Activated naive CD4-positive, alpha-beta T cell treated with anti-CD3 and anti-CD28 coated beads, Interleukin-2, amount 50 U/mL, for 16 hours (primary cell): ENCODE data around the gene AVPI1.
A peak's percentile ranks its signal among the peaks of the same experiment; 100 is the strongest.

ENCODE experiments used
- DNase-seq: peaks from one replicate; pipeline ENCODE4 v3.0.0-alpha.2; 2020

The AVPI1 gene, protein sequence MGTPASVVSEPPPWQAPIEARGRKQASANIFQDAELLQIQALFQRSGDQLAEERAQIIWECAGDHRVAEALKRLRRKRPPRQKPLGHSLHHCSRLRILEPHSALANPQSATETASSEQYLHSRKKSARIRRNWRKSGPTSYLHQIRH

DNA sequence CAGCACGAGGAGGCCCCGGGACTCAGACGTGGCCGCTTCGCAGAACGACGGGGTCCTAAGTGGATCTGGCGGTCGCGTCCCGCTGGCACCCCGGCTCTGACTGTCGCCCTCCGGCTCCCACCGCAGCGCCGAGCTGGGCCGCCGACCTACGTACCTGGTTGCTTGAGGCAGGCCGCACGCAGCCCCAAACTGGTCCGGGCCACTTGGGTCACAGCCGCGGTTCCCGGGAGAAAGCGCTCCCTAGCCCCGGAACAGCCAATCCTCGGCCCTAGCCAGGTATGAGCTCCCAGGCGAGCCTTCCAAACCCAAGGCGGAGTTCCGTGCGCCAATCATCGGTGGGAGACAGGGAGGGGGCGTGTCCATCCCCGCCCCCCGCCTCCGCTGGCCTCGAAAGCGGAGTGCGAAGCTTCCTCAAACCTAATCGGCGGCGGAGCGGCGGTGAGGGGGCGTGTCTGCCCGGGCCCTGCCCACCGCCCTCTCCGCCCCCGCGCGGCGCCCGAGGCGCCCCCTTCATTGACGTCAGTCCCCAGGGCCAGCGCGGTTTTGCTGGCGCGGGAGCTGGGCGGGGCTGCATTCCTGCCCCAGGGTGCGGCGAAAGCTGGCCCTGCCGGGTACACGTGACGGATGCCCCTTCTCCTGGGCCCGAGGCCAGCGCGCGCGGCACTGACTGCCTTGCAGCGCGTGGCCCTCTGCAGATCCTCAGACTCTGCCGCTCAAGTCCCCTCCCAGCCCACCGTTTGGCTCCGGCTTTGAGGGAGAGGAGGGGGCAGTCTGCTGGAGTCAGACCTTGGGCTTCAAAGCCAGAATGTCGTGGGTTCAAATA lies at the start of gene AVPI1:
Gene AVPI1, minus strand, starts transcription at position 280 of the 823 bp plus-strand sequence. CDS start 7,336 bp downstream, outside the sequence.
- peak; percentile 95 for DNase-seq

GRCh38 chr10:97736403-97736901 lies 49.4 kb upstream of the AVPI1 start:
- no peak for DNase-seq

DNA sequence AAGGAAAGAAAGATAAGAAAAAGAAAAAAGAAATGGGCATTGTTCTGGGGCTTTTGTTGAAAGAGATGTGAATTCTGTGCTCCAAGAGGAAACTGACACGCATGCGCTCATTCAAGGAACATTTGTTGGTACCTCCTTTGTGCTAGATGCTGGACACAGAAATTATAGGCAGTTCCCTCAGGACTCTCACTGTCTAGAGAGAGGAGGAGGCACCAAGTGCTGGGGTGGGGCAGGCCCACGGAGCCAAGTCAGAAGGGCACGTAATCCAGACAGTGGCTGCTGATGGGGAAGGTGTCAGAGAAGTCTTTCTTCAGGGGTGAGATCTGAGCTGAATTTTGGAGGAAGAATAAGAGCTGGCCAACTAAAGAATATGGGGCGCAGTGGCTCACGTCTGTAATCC lies 47.0 kb upstream of the AVPI1 start:
- DNase-seq, result no peak

DNA sequence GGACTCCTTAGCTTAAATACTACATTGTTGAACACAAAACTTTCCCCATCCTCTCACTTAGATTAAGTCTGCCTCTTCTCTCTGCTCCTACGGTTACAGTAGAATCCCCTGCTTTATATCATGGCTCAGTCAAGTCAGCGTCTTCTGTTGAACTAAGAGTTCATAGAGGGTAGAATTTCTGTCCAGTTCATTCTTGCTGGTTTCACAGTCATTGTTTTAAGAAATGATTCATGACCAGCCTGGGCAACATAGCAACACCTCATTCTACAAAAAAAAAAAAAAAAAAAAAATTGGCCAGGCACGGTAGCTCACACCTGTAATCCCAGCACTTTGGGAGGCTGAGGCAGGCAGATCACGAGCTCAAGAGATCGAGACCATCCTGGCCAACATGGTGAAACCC lies 46.2 kb upstream of the AVPI1 start:
- DNase-seq, result no peak

DNA sequence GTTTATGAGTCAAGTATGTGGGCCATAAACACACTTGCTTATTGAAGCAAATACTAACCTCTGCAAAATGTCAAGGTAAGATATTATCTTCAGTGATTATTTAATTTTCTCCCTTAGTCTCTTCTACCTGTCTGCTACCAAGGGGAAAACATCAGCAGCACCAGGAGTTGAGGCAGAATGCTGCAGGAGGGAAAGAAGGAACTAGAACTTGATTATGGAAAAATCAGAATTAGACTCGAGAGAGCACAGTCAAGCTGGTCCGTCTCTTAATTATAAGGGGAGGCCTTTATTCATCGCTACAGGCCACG lies 45.0 kb upstream of the AVPI1 start:
- DNase-seq, result no peak

DNA sequence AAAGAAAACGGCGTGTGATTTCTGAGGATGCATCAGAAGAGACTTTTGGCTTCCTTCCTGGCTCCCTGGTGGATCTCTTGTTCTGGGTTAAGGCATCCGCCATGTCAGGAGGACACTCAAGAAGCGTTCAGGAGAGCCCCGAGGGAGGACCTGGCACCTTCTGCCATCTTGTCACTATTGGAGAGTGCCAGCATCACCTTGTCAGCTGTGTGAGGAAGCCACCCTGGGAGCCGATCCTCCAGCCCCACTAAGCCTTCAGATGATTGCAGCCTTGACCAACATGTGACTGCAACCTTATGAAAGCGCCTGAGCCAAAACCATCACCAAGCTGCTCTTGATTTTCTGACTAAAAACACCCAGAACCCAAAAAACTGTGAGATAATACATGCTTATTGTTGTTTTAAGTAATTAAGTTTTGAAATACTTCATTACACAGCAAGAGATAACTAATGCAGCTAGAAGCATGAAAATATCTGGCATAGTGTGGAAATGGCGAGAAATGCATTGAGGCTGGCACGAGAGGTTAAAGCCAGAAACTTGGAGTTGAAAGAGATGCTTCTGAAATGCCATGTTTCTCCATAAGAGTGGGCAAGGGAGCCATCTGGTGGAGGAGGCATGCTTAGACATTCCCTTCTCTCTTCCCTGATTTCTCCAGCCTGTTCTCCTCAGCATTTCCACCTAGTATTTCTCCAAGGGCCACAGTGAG lies 44.5 kb upstream of the AVPI1 start:
- DNase-seq, result peak; percentile 48

- no peak for DNase-seq
Measured at GRCh38 chr10:97729014-97729413, 42.0 kb upstream of the AVPI1 start.

DNA sequence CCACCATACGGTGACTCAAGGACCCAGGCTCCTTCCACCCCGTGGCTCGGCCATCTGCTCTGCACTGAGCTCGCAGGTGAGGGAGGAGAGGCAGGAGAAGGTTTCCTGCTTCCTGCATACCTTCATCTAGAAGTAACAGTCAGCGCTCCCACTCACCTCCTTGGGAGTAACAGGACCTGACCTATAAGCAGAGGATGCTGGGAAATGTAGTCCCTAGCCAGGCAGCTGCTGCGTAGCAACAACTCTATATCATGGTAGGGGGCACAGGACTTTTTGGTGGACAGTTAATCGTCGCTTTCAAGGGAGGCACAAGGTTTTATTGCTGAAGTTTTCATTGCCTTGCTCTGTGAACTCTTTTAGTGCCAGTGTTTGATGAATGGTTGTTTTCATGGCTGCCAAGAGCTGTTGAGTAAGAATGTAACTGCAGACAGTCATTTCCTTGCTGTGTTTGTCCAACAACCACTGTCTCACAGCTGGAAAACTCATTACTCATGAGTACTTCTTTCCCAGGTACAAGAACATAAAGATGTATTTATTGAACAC lies 39.7 kb upstream of the AVPI1 start:
- DNase-seq, result no peak

DNA sequence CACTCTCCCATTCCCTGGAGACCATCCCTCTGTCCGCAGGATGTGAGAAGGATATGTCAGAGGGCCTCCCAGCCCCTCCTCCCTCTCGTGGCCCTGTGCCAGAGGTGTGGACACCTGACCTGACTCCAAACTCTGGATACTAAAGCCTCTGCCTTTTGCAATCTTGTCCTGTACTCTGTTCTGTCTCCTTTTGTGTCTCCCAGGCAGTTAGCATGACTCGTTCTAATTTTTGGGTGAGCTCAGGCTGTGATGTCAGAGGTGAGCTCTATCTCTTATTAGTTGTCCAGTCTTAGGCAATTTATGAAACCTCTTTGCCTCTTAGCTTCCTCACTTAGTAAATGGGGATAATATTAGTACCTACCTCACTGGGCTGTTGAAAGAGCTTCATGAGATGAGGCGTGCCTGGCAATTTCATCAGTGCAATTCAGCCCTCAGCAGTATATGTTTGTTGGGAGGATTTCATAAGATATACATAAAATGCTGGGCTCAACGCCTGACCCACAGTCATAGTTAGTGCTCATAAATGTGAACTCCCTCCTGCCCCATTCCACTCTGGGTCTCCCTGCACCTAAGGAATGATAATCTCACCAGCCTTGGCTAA lies 37.4 kb upstream of the AVPI1 start:
- DNase-seq, result no peak

DNA sequence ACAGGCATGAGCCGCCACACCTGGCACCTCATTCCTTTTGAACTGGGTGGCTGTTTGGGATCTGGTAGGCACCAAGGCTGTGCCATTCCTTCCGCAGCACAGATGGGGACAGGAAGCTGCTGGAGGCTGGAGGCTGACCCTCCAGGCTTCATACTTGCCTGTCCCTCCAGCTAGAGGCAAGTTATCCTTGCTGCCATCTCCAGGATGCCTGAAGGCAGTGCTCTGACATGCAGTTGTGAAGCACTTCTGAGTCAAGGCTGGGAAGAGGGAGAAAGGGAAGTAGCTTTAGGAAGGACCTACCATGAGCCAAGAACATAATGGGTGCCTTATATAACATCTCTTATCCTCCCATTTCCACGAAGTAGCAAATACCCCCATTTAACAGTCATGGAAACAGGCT lies 36.0 kb upstream of the AVPI1 start:
- no peak for DNase-seq

- no peak for DNase-seq
Measured at GRCh38 chr10:97721871-97722780, 35.1 kb upstream of the AVPI1 start.

DNA sequence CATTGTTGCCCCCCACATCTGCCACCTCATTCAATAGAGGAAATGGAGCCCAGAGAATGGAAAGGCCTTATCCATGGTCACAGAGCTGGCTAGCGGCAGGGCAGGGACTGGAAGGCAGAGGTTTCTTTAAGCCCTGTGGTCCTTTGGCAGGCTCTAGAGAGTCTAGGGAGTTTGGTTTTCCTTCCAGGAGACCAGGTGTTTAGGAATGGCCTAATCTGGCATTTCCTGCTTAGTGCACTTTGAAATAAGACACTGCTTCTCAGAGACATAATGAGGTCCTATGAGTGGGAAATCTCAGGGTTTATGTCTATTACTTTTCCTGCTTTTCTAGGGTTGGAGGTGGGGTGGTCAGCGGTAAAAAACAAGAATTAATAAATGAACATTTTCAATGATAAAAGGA lies 32.6 kb upstream of the AVPI1 start:
- no peak for DNase-seq

GRCh38 chr10:97718659-97719142 lies 31.7 kb upstream of the AVPI1 start:
- no peak for DNase-seq

DNA sequence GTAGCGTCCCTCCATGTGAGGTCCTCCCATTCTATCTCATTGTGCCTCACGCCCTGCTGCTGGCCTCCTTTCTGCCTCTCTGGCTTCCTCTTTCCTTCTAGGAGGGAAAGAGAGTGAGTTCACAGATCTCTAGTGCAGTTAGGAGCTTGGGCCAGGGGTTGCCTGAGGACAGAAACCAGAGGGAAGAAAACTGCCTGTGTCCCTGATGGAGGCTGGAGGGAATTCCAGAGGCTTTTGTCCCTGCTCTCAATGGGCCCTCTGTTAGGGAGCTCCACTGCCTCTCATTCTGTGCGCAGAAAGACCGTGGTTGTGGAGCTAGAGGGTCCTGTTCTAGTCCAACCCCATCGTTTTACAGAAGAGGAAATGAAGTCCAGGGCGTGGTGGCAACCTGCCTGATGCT lies 31.1 kb upstream of the AVPI1 start:
- DNase-seq, result no peak

DNA sequence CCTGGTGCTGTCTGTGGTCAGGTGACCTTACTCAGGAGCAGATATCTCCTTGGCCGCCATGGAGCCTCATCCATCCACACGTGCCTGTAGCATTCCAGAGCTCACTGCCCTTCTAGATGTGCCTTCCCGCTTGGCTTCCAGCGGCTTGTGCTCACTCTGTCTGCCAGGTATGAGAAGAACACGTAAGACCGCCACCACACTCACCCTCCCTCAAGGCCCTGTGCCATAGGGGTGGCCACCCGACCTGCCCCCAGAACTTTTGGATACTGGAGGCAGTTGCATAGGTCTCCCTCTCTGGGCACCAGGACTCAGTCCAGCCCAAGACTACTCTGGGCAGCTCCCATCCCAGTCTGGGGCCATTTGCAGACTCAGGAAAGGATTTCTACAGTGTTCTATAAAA lies 30.6 kb upstream of the AVPI1 start:
- DNase-seq, result no peak

- DNase-seq, result no peak
Measured at GRCh38 chr10:97715259-97715874, 28.3 kb upstream of the AVPI1 start.

- DNase-seq, result peak; percentile 20
Measured at GRCh38 chr10:97714401-97715258, 27.6 kb upstream of the AVPI1 start.

DNA sequence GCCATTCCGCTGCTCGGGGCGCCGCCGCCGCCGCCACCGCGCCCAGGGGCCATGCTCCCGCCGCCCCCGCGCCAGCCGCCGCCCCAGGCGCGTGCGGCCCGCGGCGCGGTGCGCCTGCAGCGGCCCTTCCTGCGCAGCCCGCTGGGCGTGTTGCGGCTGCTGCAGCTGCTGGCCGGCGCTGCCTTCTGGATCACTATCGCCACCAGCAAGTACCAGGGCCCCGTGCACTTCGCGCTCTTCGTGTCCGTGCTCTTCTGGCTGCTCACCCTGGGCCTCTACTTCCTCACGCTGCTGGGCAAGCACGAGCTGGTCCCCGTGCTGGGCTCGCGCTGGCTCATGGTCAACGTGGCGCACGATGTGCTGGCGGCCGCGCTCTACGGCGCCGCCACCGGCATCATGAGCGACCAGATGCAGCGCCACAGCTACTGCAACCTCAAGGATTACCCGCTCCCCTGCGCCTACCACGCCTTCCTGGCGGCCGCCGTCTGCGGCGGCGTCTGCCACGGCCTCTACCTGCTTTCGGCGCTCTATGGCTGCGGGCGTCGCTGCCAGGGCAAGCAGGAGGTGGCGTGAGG lies 26.9 kb upstream of the AVPI1 start:
- DNase-seq, result peak; percentile 55

- peak; percentile 15 for DNase-seq
Measured at GRCh38 chr10:97713339-97713825, 26.3 kb upstream of the AVPI1 start, which contains the start of gene MARVELD1. Gene MARVELD1, plus strand, starts transcription at chr10:97713730. Its CDS starts 147 bp downstream, at chr10:97713877.
